GM18499 (cell line): ENCODE data around the gene SCAF11.
A peak's percentile ranks its signal among the peaks of the same experiment; 100 is the strongest.

Experiments used
- ATAC-seq: cut with Tn5 transposase; IDR thresholded peaks from one replicate; pipeline ENCODE4 v1.9.1; 2021; ENCODE audit warnings: moderate number of reproducible peaks; ENCODE audit not compliant: insufficient read depth, unreplicated experiment

The SCAF11 gene

DNA sequence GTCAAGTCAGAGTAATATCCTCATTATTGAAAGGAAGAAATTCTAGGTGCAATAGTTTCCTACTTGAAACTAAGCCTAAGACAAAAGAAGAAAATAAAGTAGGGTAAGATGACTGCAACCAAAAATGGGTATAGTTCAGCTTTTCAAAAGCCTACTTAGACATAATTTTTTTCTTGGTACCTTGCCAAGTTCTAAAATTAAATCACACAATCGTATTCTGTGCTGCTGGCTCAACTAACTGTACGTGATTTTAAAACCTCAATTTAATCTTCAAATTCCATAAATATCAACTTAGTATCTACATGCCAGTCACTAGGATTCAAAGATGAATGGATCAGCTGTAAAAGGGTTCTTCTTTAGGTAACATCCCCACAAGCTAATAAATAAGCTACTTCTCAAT, 56.9 kb downstream of the SCAF11 start:
- no peak for ATAC-seq

DNA sequence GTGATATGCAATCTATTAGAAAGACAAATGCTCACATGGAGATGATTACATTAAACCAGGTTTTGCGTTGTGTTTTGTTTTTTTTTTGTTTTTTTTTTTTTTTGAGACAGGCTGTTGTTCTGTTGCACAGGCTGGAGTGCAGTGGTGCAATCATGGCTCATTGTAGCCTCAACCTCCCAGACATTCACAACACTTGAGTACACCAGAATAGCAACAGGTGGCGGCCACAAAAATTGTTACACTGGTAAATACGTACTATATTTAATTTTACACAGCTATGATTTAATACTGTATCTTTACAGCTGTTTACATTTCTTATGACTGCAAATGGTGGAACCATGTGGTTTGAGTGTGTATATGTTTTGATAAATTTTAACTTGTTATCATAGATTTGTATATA, 60.0 kb downstream of the SCAF11 start:
- ATAC-seq: no peak

DNA sequence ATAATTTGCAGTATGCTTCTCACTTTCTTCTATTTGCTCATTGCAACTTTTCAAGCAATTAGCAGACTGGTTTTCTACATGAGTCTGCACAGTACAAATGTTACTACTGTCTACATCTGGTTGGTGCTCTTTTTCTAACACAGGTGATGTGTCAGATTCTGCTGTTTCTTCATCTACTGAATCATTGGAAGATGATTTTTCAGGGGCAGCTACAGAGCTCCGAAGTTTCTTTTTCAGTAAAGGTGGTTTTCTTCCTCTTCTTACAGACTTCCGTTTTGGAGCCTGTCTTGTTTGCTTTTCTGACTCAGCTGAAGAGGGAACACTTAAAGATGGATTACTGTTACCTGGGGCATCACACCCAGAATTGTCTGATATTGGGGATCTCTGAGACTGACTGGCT, 62.1 kb downstream of the SCAF11 start:
- ATAC-seq: no peak

DNA sequence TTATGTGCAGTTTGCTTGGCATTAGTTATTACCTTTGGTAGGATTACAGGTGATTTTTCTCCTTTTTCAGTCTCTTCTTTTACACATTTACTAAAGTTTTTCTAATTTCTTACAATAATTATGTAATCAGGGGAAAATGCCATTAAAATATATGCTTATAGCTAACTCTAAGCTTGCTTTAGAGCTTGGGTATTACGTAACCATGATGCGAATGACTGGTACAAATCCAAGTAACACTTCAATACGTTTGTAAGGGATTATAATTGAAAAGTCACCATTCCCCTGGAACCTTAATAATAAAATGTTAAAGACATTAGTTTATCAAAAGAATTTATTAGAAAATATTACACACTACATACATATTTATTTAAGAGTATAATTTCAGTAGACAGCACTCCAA, 71.6 kb downstream of the SCAF11 start:
- ATAC-seq: no peak

DNA sequence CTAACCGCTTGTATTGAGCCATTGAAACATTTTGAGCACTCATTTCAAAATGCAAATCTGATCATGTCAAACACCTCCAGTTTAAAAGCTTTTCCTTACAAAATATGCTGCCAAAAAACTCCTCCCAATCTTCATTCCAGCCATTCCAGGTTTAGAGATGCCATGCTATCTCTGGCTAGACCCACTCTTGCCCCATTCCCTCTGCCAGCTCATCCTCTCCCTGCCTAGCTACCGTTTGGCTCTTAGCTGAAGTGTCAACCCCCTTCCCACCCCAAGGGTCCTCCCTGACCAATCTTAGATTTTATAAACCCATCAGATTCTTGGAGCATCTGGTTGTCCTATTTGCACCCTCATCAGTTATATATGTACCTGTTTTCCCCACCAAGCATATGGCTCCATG, 75.0 kb downstream of the SCAF11 start:
- no peak for ATAC-seq

DNA sequence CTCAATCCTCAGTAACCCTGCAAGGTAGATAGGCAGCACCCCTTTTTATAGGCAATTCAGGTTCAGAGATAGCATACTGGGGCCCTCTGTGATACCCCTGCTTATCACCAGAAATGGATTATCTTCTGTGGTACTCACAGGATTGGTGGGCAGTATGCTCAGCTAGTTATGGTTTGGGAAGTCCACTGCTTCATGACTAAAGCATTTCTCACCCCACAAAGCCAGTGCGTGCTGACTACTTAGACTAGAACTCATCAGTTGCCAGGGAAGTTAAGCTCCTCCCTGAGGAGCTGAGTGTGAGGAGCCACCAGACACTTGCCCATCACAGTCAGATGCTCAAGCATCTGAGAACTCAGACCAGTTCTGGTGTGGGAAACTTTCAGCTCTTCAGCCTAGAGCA, 76.3 kb downstream of the SCAF11 start:
- ATAC-seq: no peak

DNA sequence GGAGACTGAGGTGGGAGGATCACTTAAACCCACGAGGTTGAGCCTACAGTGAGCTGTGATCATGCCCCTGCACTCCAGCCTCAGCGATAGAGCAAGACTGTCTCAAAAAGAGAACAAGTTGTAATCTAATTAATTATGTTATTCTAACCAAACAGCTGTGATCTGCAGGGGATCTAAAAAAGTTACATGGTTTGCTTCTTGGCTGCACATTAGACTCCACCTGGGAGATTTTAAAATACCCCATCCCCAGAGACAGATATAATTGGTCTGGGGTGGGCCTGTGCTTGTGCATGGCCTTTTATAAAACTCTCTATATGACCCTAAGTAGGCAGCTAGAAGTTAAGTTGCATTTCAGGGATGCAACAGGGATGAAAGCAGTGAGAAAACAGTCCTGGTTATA, 76.7 kb downstream of the SCAF11 start:
- no peak for ATAC-seq

DNA sequence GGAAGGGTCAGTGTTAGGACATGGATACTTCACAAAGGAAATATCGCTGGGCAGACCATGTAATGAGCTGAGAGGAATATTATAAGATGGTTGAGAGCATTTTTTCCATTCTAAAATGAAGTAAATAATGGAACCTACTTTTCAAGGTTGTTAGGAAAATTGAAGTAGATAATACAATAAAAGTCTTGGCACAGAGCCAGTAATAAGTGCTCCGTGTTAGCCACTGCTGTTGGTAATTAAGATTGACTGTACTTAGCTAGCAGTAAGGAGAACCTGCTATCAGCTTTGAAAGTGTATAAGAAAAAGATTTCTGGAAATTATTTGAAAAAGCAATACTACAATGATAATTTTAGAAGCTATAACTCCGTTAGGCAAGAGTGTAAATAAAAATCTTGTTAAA, 77.6 kb downstream of the SCAF11 start:
- no peak for ATAC-seq

DNA sequence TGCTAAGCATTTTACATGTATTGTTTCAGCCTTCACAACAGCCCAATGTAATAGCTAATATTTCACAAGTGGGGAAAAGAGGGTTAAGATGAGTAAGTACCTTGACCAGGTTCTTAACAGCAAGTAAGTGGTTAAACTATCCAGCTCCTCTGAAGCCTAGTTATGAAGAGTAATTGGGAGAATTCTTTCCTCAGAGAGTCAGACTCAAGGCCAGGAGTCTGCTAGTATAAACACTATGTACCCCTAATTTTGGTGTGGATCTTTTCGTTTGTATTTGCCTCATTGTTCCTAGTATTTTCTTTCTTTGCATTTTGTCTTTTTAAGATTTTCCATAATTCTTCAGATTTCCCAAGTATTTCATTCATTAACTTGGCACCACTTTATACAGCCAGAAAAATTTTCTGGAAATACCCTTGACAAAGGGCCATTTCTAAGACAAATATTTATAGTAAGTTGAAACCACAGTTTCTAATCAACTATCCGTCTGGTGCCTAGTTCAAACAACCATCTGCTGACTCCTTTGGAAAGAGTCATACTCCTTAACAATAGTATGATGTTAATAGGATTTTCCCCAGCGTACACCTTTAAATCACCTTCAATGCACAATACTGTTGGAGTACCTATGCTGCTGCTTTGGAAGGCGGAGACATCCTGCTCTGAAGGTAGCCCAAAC, 81.2 kb downstream of the SCAF11 start:
- ATAC-seq: no peak

DNA sequence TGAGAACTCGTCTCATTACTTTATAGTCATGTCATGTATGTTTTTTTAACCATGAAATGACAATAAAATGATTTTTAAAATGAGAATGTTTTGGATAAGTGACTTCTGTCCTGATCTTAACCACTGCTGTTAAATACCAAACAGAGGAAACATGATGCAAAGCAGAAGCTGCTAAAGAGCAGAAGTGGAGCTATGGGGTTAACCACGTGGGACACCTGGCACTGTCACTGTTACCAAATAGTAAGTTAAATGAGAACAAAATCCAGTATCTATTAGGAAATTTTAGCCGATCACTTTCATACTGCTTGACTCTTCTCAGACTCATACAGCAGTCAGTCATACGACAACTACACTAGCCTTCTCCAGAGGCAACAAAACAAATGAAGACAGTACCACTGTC, 82.4 kb downstream of the SCAF11 start:
- peak; percentile 74 for ATAC-seq

DNA sequence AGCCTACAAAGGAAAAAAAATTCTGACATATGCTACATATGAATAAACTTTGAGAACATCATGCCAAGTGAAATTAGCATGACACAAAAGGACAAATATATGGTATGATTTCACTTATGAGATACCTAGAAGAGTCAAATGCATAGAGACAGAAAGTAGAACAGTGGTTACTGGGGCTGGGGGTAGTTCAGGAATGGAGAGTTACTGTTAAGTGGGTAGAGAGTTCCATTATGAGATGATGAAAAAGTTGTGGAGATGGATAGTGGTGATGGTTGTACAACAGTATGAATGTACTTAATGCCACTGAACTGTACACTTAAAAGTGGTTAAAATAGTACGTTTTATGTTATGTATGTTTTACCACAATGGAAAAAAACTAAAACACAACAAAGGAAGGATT, 92.3 kb downstream of the SCAF11 start:
- no peak for ATAC-seq

DNA sequence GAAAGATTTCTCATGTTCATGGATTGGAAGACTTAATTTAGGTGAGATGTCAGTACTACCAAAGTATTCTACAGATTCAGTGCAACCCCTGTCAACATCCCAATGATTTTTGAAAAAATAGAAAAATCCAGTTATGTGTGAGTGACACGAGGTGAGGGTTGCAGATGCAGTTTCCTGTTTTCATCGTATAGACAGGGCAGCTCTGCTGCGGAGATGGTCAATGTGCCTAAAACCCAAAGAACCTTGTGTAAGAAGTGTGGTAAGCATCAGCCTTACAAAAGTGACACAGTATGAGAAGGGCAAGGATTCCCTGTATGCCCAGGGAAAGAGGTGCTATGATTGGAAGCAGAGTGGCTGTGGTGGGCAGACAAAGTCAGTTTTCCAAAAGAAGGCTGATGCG, 94.4 kb downstream of the SCAF11 start:
- no peak for ATAC-seq

DNA sequence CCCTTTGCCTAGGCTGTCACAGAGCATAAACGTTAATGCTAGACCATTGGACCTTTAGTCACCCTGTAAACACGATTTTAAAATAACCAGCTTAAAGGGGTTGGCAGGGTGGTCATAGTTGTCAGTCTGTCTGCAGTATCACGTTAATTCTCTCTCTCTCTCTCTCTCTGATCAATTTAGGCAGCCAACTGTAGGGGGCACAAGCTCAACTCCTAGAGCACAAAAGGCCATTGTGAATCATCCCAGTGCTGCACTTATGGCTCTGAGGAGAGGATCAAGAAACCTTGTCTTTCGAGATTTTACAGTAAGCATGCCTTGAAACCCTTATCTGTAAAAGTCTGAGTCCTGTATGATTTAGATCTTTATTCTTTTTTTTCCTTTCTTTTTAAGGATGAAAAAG, 97.1 kb downstream of the SCAF11 start:
- no peak for ATAC-seq

DNA sequence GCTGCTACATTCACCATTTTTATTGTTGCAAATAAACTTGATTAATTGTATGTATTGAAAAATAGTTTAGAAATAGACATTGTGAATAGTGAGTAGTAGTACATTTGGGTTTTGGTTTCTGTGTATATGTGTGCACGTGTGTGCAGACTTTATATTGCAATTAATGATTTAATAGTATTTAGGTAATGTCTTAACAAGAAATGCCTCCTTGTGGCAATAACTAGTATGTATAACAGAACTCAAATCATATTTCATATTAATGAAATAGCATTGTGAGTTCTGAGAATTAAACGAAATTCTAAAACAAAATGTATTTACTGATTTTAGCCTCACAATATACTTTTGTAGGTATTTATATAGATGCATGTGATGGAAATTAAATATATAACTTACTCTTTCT, 100.1 kb downstream of the SCAF11 start:
- ATAC-seq: no peak

DNA sequence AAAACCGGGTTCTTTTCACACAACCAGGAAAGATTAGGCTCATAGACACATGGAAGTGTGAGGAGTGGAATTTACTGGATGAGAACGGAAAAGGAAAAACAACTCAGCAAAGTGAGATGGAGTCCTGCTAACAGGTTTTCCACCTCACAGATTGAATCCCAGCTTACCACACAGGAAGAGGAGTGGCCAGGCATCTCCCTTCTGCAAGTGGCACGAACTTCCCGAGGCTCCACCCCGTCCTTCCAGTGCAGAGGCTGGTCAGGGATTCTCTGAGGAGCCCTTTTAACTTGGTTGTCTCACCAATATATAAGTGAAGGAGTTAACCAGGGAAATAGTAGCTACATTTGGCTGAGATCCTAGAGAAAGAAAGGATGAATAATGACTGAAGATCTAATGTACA, 102.8 kb downstream of the SCAF11 start:
- ATAC-seq: no peak

DNA sequence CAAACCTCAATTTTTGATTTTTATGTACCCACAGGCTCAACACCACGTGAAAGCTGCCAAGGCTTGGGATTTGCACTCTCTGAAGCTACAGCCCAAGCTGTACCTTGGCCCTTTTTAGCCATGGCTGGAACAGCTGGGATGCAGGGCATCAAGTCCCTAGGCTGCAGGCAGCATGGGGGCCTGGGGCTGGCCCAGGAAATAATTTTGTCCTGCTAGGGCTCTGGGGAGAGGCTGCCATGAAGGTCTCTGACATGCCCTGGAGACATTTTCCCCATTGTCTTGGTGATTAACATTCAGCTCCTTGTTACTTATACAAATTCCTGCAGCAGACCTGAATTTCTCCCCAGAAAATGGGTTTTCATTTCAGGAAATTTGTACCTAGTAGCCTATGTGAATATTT, 103.7 kb downstream of the SCAF11 start:
- no peak for ATAC-seq

DNA sequence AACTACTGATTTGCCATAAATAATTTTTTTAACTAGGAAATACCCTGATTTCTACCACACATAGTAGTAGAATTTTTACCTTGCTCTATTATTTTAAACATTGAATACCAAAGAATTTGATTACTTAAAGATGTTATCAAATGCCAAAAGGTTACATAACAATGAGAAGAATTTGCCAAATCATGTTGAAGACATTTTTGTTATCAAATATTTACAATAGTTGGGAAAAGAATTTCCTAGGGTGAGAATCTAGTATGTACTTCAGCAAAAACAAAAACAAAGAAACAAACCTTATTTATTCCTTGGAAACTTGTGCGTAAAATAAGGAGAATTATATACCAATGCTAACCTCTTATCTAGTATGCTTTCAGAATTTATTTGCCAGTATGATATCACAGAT, 107.2 kb downstream of the SCAF11 start:
- ATAC-seq: no peak

DNA sequence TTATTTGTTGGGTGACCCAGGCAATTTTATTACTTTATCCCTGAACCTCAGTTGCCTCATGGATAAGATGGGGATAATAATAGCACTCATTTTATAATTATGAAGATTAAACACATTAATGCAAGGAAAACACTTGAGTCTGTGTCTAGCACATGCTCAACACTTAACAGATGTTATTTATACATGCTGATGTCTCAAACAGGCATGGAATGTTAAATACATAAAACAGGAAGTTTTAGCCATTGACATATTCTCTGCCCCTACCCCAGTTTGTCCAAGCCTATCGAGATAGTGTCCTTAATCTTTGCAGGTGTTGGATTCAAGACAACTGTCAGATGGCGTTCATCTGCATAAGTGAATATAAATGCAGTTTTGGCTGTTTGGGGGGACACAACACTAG, 109.8 kb downstream of the SCAF11 start:
- ATAC-seq: no peak

DNA sequence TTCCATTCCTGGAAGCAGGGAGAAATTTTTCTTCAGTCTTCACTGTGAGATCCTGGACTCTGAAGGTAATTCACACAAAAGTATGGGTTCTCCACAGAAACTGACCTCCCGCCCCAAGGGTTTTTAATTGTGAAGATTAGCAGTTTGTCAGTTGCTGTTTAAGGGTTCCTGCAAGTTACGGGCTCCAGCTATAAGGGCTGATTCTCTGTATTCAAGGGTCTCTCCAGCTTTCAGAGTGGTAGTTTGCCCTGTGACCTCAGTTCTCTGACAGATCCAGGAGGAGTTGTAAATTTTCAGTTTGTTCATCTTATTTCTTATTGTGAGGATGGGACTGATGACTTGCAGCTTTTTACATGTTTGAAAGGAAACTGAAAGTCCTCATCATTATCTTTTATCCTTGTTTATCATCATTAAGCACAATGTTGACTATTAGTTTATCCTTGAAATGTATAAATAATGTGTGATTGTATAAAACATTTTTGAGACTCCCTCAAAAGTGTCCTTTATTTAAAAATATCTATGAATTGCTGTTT, 110.9 kb downstream of the SCAF11 start:
- ATAC-seq: no peak

DNA sequence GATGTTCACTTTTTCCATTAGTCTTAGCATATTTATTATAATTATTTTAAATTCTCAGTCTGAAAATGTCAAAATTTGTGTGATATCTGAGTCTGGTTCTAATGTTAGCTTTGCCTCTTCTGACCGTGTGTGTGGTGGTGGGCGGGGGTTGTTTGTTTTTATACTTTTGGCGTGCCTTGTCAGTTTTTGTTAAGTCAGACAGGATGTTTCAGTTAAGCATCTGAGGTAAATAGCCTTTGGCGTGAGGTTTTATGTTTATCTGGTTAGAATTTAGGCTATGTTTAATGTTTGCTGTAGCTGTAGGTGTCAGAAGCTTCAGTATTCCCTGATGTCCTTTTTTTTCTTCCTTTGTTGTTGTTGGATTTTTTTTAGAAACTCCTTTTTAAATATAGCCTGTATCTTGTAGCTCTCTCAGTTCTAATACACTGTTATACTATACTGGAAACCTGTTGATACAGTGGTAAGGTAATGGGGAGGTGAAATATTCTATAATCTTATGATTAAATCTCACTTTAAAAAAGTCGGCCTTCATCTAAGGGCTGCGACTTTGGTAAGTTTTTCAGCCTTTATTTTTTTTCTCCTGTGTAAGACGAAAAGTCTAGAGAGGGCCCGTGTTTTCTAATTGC, 111.6 kb downstream of the SCAF11 start:
- no peak for ATAC-seq

DNA sequence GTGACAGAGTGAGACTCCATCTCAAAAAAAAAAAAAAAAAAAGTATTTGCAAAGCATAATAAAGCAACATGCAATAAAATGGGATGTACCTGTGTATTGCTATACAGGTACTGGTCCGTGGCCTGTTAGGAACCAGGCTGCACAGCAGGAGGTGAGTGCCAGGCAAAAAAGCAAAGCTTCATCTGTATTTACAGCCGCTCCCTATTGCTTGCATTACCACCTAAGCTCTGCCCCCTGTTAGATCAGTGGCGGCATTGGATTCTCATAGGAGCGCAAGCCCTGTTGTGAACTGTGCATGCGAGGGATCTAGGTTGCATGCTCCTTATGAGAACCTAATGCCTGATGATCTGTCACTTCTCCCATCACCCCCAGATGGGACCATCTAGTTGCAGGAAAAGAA, 113.3 kb downstream of the SCAF11 start:
- no peak for ATAC-seq

DNA sequence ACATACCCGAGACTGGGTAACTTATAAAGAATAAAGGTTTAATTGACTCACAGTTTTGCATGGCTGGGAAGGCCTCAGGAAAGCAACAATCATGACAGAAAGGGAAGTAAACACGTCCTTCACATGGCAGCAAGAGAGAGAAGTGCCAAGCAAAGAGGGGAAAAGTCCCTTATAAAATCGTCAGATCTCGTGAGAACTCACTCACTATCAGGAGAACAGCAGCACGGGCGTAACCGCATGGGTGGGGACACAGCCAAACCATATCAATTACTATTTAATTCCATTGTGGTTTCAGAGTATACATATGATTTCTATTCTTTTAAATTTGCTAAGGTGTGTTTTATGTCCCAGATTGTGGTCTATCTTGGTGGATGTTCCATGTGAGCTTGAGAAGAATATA, 117.9 kb downstream of the SCAF11 start:
- no peak for ATAC-seq
